GM12864 (cell line): ENCODE results near the gene TMPRSS4.

Experiments used
- DNase-seq: peaks from one replicate; pipeline ENCODE4 v3.0.0-alpha.2; 2011; ENCODE audit warnings: low read depth
- H3K4me3 ChIP-seq: 2 replicates; pipeline ENCODE4 v1.5.1; 2011; ENCODE audit warnings: mild to moderate bottlenecking, low read depth, low read length, control low read depth
- CTCF ChIP-seq: IDR thresholded peaks from 2 replicates; pipeline ENCODE4 v1.5.1; 2011; ENCODE audit warnings: low read depth, mild to moderate bottlenecking, moderate library complexity, low read length, control low read depth, inconsistent platforms; ENCODE audit errors: missing control alignments

Gene TMPRSS4

GRCh38 chr11:118064956-118065355 is 11.9 kb upstream of the TMPRSS4 start:
- no peak for DNase-seq
- no peak overlapping the region for H3K4me3 ChIP-seq
- no peak for TF ChIP-seq CTCF

- TF ChIP-seq CTCF, result no peak
- no peak for DNase-seq
- no peak overlapping the region for H3K4me3 ChIP-seq
Observed at GRCh38 chr11:118065384-118065783, 11.5 kb upstream of the TMPRSS4 start.

GRCh38 chr11:118067006-118067405 is 9.9 kb upstream of the TMPRSS4 start:
- H3K4me3 ChIP-seq, result no peak overlapping the region
- no peak for TF ChIP-seq CTCF
- DNase-seq, result no peak

GRCh38 chr11:118068206-118068944 is 8.5 kb upstream of the TMPRSS4 start:
- DNase-seq, result no peak
- peak; percentile 9 for TF ChIP-seq CTCF
- H3K4me3 ChIP-seq, result no peak overlapping the region

GRCh38 chr11:118068945-118069612 is 7.8 kb upstream of the TMPRSS4 start:
- no peak for TF ChIP-seq CTCF
- DNase-seq, result no peak
- H3K4me3 ChIP-seq, result no peak overlapping the region

- TF ChIP-seq CTCF, result no peak
- no peak overlapping the region for H3K4me3 ChIP-seq
- DNase-seq, result no peak
Observed at GRCh38 chr11:118071416-118072030, 5.4 kb upstream of the TMPRSS4 start.

GRCh38 chr11:118073554-118073953 is 3.3 kb upstream of the TMPRSS4 start:
- no peak for TF ChIP-seq CTCF
- DNase-seq, result no peak
- no peak overlapping the region for H3K4me3 ChIP-seq
